MCF 10A (cell line): ENCODE measurements around the gene CAND2. TPM values are rescaled to one million over a fixed set of nuclear protein-coding genes. Genes with fewer than 3 reads are reported as not detected.
A peak's percentile ranks its signal among the peaks of the same experiment; 100 is the strongest.

Experiments used
- BruUV-seq: library from RNA; stranded (reverse); fragments of 400-500 nt; replicated peaks from 2 replicates; lab custom pipeline; 2021; lab: Mats Ljungman, UMichigan
- CTCF ChIA-PET: fragments of 300-600 bp; sonication (Branson Sonifier 250); formaldehyde crosslinking; extraction: SDS; loops from one replicate; lab custom pipeline; 2021; ENCODE audit warnings: antibody characterized with exemption, inconsistent platforms; lab: Yijun Ruan, JAX
- POLR2A ChIA-PET: fragments of 300-600, 350-650 bp; sonication (Branson Sonifier 250); formaldehyde crosslinking; extraction: SDS; loops from one replicate; lab custom pipeline; 2020; ENCODE audit warnings: antibody characterized with exemption, inconsistent platforms; lab: Yijun Ruan, JAX
- DNase-seq: peaks from one replicate; pipeline ENCODE4 v3.0.0-alpha.2; 2018; ENCODE audit not compliant: unreplicated experiment
- H3K27ac Mint-ChIP-seq: one replicate; pipeline ENCODE4 v1.8.0; 2022; ENCODE audit warnings: mild to moderate bottlenecking, low read depth, mixed read lengths; ENCODE audit not compliant: unreplicated experiment
- H3K27me3 Mint-ChIP-seq: one replicate; pipeline ENCODE4 v1.8.0; 2022; ENCODE audit warnings: mixed read lengths; ENCODE audit not compliant: insufficient read depth, unreplicated experiment
- H3K36me3 Mint-ChIP-seq: one replicate; pipeline ENCODE4 v1.8.0; 2022; ENCODE audit warnings: mild to moderate bottlenecking, moderate library complexity, mixed read lengths; ENCODE audit not compliant: insufficient read depth, unreplicated experiment
- H3K4me1 Mint-ChIP-seq: one replicate; pipeline ENCODE4 v1.8.0; 2022; ENCODE audit warnings: mixed read lengths; ENCODE audit not compliant: insufficient read depth, unreplicated experiment
- H3K4me3 Mint-ChIP-seq: one replicate; pipeline ENCODE4 v1.8.0; 2022; ENCODE audit warnings: mild to moderate bottlenecking, moderate library complexity, mixed read lengths; ENCODE audit not compliant: unreplicated experiment
- H3K9me3 Mint-ChIP-seq: one replicate; pipeline ENCODE4 v1.8.0; 2022; ENCODE audit warnings: mixed read lengths; ENCODE audit not compliant: unreplicated experiment
- intact Hi-C: fragments of 100-400 bp; cut with micrococcal nuclease; formaldehyde crosslinking; loops from 2 replicates; pipeline ENCODE4 v1.14.1; 2022
- total RNA-seq: library from RNA; stranded (reverse); gene quantifications from 2 replicates; pipeline ENCODE4 v1.2.3, GENCODE V29; 2022
- TF ChIP-seq, protein P1 (sequence below): fragments of 200-600 bp; IDR thresholded peaks from one replicate; pipeline ENCODE4 v1.8.0; 2022; ENCODE audit warnings: antibody characterized with exemption, mild to moderate bottlenecking; ENCODE audit not compliant: unreplicated experiment

The CAND2 gene
- total RNA-seq, 1 experiment from 2014 or later, result not detected

DNA sequence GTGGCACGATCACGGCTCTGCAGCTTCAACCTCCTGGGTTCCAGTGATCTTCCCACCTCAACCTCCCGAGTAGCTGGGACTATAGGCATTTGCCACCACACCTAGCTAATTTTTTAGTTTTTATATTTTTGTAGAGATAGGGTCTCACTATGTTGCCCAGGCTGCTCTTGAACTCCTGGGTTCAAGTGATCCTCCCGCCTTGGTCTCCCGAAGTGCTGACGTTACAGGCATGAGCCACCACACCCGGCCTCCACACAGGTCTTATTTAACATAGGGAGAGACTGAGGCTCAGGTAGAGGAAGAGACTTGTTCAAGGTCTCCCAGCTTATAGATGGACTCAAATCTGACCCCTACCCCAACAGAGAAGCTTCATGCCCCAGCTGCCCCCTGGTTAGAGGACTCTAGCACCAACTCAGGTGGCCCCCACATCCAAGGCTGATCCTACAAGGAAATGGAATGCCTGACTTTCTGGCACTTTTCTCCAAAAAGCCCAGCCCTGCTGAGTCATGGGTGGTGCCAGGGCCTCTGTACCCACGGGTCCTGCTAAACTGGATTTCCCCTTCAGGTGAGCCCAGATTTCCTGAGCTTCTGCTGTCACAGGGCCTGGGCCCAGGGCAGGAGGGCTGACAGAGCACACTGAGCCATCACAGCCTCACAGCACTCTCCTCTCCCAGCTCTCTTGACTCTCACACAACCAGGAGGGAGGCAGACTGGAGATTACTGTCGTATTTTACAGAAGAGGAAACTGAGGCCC, 43.0 kb upstream of the CAND2 start:
- Mint-ChIP-seq H3K4me3 (no peak overlapping the region), H3K9me3 (no peaks in the 10 kb centered on the region), H3K36me3 (peaks cover 38% of the 10 kb centered on the region), H3K27me3 (no peaks in the 10 kb centered on the region), H3K27ac (peak overlapping the region; percentile 47), H3K4me1 (peaks cover 43% of the 10 kb centered on the region)
- ChIA-PET CTCF (interaction anchor here (1.0 to 1.3 kb wide), 2 partner anchors 34 to 103 kb away, joined by 3 to 5 read pairs; no protein-coding TSS in a partner anchor), POLR2A (interaction anchor here (0.6 to 1.0 kb wide), 5 partner anchors 10 to 89 kb away, joined by 3 to 5 read pairs (median 3); partner anchors contain the start of gene RAF1)
- BruUV-seq, result no TSS peak
- TF ChIP-seq, protein P1, sequence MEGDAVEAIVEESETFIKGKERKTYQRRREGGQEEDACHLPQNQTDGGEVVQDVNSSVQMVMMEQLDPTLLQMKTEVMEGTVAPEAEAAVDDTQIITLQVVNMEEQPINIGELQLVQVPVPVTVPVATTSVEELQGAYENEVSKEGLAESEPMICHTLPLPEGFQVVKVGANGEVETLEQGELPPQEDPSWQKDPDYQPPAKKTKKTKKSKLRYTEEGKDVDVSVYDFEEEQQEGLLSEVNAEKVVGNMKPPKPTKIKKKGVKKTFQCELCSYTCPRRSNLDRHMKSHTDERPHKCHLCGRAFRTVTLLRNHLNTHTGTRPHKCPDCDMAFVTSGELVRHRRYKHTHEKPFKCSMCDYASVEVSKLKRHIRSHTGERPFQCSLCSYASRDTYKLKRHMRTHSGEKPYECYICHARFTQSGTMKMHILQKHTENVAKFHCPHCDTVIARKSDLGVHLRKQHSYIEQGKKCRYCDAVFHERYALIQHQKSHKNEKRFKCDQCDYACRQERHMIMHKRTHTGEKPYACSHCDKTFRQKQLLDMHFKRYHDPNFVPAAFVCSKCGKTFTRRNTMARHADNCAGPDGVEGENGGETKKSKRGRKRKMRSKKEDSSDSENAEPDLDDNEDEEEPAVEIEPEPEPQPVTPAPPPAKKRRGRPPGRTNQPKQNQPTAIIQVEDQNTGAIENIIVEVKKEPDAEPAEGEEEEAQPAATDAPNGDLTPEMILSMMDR, result no peak
- DNase-seq, result peak; percentile 27
- intact Hi-C loops, result no loop called here

DNA sequence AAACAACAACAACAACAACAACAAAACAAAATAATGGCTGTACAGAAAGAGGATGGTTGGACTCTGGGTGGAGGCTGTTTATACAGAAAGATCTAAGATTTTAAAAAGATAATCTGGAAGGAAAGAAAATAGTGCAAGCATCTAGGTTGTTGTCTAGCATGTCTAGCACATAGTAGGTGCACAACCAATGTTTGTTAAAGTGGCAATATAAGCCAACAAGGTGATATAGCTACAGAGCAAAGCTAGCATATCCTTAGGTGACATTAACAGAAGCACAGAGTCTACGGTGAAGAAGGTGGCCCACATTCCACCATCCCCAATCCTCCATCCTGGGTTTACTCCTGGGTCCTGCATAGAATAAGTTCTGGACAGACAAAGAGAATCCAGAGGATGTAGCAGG, 42.2 kb upstream of the CAND2 start:
- no TSS peak for BruUV-seq
- ChIA-PET POLR2A (no interaction called here), CTCF (interaction anchor here (1.3 kb wide), 1 partner anchor 35 kb away, joined by 5 read pairs; no protein-coding TSS in a partner anchor)
- intact Hi-C loops, result no loop called here
- TF ChIP-seq, protein P1, result no peak
- Mint-ChIP-seq H3K27ac (peak overlapping the region; percentile 47), H3K9me3 (no peaks in the 10 kb centered on the region), H3K4me3 (no peak overlapping the region), H3K27me3 (no peaks in the 10 kb centered on the region), H3K36me3 (peaks cover 34% of the 10 kb centered on the region), H3K4me1 (peaks cover 51% of the 10 kb centered on the region)
- DNase-seq, result no peak

DNA sequence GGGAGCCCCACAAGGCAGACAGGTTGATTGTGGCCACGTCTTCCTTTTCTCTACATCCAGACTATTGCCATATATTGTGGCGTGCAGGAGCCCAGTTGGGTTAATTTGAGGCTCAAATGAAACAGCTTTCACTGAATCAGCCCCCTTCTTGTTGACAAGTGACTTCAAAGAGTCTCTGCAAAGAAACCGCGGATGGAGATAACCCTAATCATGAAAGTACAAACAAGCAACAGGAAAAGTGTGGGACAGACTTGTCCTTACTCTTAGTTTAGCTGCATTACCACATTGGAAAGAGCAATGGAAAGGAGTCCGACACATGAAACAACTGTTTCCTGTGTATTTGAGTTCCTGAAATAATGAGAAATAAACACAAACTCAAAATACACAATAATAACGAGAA, 40.7 kb upstream of the CAND2 start:
- no peak overlapping the region for H3K4me3 Mint-ChIP-seq
- no TSS peak for BruUV-seq
- CTCF ChIA-PET, result interaction anchor here (0.7 kb wide), 1 partner anchor 85 kb away, joined by 3 read pairs; the partner anchor contains the start of gene RPL32

DNA sequence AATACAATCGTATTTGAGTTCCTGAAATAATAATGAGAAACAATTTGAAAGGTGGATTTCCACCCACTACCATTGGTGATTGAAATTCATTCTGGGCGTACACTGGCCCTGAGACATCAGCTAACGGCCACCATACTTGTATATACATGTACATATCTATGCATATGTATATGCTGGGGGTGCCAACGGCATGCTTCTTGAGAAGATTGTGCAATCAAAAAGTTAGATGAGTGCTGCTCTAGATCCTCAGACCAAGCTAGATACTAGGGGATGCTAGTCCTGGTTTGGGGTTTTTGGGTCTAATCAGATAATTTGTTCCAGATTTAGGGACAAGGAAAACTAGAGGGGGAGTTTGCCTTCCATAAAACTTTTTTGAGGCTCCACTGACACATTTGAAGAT, 40.3 kb upstream of the CAND2 start:
- Mint-ChIP-seq H3K36me3 (peaks cover 21% of the 10 kb centered on the region), H3K4me1 (peaks cover 57% of the 10 kb centered on the region), H3K27me3 (no peaks in the 10 kb centered on the region), H3K27ac (no peak overlapping the region), H3K4me3 (no peak overlapping the region), H3K9me3 (no peaks in the 10 kb centered on the region)
- intact Hi-C loops, result no loop called here
- CTCF ChIA-PET, result interaction anchor here (0.7 to 2.5 kb wide), 3 partner anchors 32 to 85 kb away, joined by 3 to 6 read pairs (median 3); partner anchors contain the start of gene RPL32
- TF ChIP-seq, protein P1, result no peak
- BruUV-seq, result no TSS peak
- POLR2A ChIA-PET, result no interaction called here
- DNase-seq, result no peak

More for the DNA sequence above, 40.7 kb upstream of the CAND2 start:
- Mint-ChIP-seq H3K36me3 (peaks cover 21% of the 10 kb centered on the region), H3K9me3 (no peaks in the 10 kb centered on the region), H3K27me3 (no peaks in the 10 kb centered on the region), H3K4me1 (peaks cover 58% of the 10 kb centered on the region), H3K27ac (no peak overlapping the region)
- TF ChIP-seq, protein P1, result no peak
- POLR2A ChIA-PET, result no interaction called here
- DNase-seq, result no peak
- intact Hi-C loops, result no loop called here
